ENCODE measurements around the gene ENTPD1. TPM values are rescaled to one million over a fixed set of nuclear protein-coding genes. Genes with fewer than 3 reads are reported as not detected.

Gene ENTPD1
- total RNA-seq, 2 experiments from 2014 or later, result 4.4 to 4.6 TPM

- Mint-ChIP-seq H3K27ac (no peak overlapping the region), H3K36me3 (ENCODE audit: low read depth) (no peaks in the 10 kb centered on the region), H3K4me3 (no peak overlapping the region), H3K27me3 (peaks cover 15% of the 10 kb centered on the region), H3K4me1 (ENCODE audit: low read depth) (peaks cover 3% of the 10 kb centered on the region), H3K9me3 (no peaks in the 10 kb centered on the region)
- ATAC-seq (no peak), DNase-seq (no peak)
- POLR2A ChIA-PET, result no interaction called here
- no peak for TF ChIP-seq CTCF (IDR thresholded peaks at IDR 0.05)
- intact Hi-C loops (cut with micrococcal nuclease), result no loop called here
- CTCF ChIA-PET, result no interaction called here
Measured at GRCh38 chr10:95820363-95820762, 64.4 kb downstream of the ENTPD1 start.

DNA sequence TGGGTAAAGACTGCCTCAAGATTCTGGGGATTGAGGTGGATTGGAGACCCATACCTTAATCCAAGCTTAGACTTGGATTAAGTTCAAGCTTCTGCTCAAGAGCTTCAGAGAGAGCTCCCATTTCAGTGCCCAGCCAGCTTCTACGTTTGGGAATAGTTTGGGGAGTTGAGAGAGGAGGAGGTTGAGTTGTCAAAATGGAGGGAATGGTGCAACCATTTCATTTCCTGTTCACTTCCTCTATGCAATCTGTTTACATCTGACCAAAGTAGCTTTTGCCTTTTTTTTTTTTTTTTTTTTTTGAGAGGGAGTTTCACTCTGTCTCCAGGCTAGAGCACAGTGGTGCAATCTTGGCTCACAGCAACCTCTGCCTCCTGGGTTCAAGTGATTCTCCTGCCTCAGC lies 65.8 kb downstream of the ENTPD1 start:
- no peak overlapping the region for H3K27ac Mint-ChIP-seq
- H3K9me3 Mint-ChIP-seq, result no peaks in the 10 kb centered on the region
- peaks cover 3% of the 10 kb centered on the region for H3K4me1 Mint-ChIP-seq (ENCODE audit: low read depth)
- ATAC-seq, result no peak
- H3K36me3 Mint-ChIP-seq (ENCODE audit: low read depth), result no peaks in the 10 kb centered on the region
- intact Hi-C loops (cut with micrococcal nuclease), result no loop called here
- CTCF ChIA-PET, result no interaction called here
- POLR2A ChIA-PET, result no interaction called here
- H3K27me3 Mint-ChIP-seq, result peaks cover 14% of the 10 kb centered on the region
- DNase-seq, result no peak
- H3K4me3 Mint-ChIP-seq, result no peak overlapping the region
- TF ChIP-seq CTCF (IDR thresholded peaks at IDR 0.05), result no peak

GRCh38 chr10:95830044-95830443 lies 74.1 kb downstream of the ENTPD1 start:
- no peak overlapping the region for H3K4me3 Mint-ChIP-seq
- ATAC-seq (no peak), DNase-seq (no peak)
- no peak for TF ChIP-seq CTCF (IDR thresholded peaks at IDR 0.05)
- no peak overlapping the region for H3K27ac Mint-ChIP-seq
- H3K4me1 Mint-ChIP-seq (ENCODE audit: low read depth), result peaks cover 10% of the 10 kb centered on the region
- ChIA-PET POLR2A (no interaction called here), CTCF (interaction anchor here (0.7 to 1.5 kb wide), 5 partner anchors 11 to 137 kb away, joined by 3 to 8 read pairs (median 5); partner anchors contain the start of gene TCTN3)
- H3K27me3 Mint-ChIP-seq, result no peaks in the 10 kb centered on the region
- intact Hi-C loops (cut with micrococcal nuclease), result no loop called here
- H3K9me3 Mint-ChIP-seq, result no peaks in the 10 kb centered on the region
- peaks cover 1% of the 10 kb centered on the region for H3K36me3 Mint-ChIP-seq (ENCODE audit: low read depth)

GRCh38 chr10:95831076-95831475 lies 75.1 kb downstream of the ENTPD1 start:
- Mint-ChIP-seq H3K9me3 (no peaks in the 10 kb centered on the region), H3K4me1 (ENCODE audit: low read depth) (peaks cover 15% of the 10 kb centered on the region), H3K27me3 (no peaks in the 10 kb centered on the region), H3K36me3 (ENCODE audit: low read depth) (peaks cover 1% of the 10 kb centered on the region), H3K4me3 (peak overlapping the region; percentile 70), H3K27ac (peak overlapping the region; percentile 85)
- ChIA-PET CTCF (interaction anchor here (3.0 kb wide), 1 partner anchor 137 kb away, joined by 14 read pairs; the partner anchor contains the start of gene TCTN3), POLR2A (no interaction called here)
- no peak for TF ChIP-seq CTCF (IDR thresholded peaks at IDR 0.05)
- DNase-seq (no peak), ATAC-seq (no peak)
- intact Hi-C loops (cut with micrococcal nuclease), result no loop called here

DNA sequence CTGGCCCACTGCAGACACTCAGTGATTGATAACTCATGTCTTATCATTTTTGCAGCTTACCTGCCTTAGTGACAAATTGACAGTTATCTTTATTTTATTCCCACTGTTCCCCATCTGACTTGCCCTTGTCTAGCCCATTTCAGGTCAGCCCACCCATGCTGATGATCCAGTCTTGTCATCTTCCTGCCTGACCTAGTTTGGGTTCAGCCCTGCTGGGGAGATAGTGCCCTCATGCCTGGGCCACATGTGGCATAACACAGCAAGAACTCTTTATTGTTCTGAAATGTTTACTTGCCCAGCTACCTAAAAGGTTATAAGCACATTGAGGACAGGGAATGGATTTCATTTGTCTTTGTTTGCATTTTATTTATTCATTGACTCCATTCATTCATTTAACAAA lies 75.6 kb downstream of the ENTPD1 start:
- Mint-ChIP-seq H3K27me3 (no peaks in the 10 kb centered on the region), H3K4me3 (peak overlapping the region; percentile 70), H3K9me3 (no peaks in the 10 kb centered on the region), H3K4me1 (ENCODE audit: low read depth) (peaks cover 15% of the 10 kb centered on the region), H3K27ac (peak overlapping the region; percentile 85), H3K36me3 (ENCODE audit: low read depth) (peaks cover 1% of the 10 kb centered on the region)
- intact Hi-C loops (cut with micrococcal nuclease), result no loop called here
- TF ChIP-seq CTCF (IDR thresholded peaks at IDR 0.05), result no peak
- DNase-seq, result peak; percentile 14
- ChIA-PET POLR2A (no interaction called here), CTCF (interaction anchor here (2.3 to 3.0 kb wide), 2 partner anchors 10 to 138 kb away, joined by 10 to 14 read pairs; partner anchors contain the start of gene TCTN3)
- ATAC-seq, result no peak
